Measurements from ENCODE around the gene NPAS2.

Gene NPAS2

GRCh38 chr2:100978582-100979191 is 158.7 kb downstream of the NPAS2 start:
- DNase-seq (ENCODE audit: low spot score), result no peak
- in situ Hi-C loops (cut with MboI; ENCODE audit: low pct_unique_long_range_greater_than_20kb, low sequenced_read_pairs, unreplicated experiment), result no loop called here
- no peak for TF ChIP-seq CTCF (IDR thresholded peaks at IDR 0.05; ENCODE audit: extremely low read depth, insufficient read depth, missing control alignments)

- no peak for TF ChIP-seq CTCF (IDR thresholded peaks at IDR 0.05; ENCODE audit: extremely low read depth, insufficient read depth, missing control alignments)
- in situ Hi-C loops (cut with MboI; ENCODE audit: low pct_unique_long_range_greater_than_20kb, low sequenced_read_pairs, unreplicated experiment), result no loop called here
These were observed 160.1 kb downstream of the NPAS2 start for GRCh38 chr2:100980046-100980445.

GRCh38 chr2:100981011-100981410 is 161.1 kb downstream of the NPAS2 start:
- in situ Hi-C loops (cut with MboI; ENCODE audit: low pct_unique_long_range_greater_than_20kb, low sequenced_read_pairs, unreplicated experiment), result no loop called here
- TF ChIP-seq CTCF (IDR thresholded peaks at IDR 0.05; ENCODE audit: extremely low read depth, insufficient read depth, missing control alignments), result no peak
- no peak for DNase-seq (ENCODE audit: low spot score)

More at GRCh38 chr2:100980046-100980445, 160.1 kb downstream of the NPAS2 start:
- DNase-seq (ENCODE audit: low spot score), result no peak

DNA sequence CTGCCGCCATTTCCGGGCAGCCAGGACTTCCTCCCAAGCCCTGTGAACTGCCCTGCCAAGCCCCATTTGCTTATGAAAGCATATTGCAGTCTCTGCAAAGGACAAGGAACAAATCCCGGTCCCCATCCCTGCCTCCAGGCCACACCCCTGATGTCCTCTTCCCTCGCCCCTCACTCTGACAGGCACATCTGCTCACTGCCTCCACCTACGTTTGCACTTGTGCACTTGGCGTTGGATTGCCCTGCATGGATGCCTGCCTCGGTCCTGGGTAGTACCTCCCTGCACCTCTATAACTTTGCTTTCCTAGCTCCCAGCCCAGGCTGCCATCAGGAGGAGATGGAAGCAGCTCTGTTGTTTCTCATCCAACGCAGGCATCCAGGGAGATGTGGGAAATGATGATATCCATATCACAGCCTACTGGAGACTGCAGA is 162.5 kb downstream of the NPAS2 start:
- no peak for TF ChIP-seq CTCF (IDR thresholded peaks at IDR 0.05; ENCODE audit: extremely low read depth, insufficient read depth, missing control alignments)
- DNase-seq (ENCODE audit: low spot score), result no peak
- in situ Hi-C loops (cut with MboI; ENCODE audit: low pct_unique_long_range_greater_than_20kb, low sequenced_read_pairs, unreplicated experiment), result no loop called here

DNA sequence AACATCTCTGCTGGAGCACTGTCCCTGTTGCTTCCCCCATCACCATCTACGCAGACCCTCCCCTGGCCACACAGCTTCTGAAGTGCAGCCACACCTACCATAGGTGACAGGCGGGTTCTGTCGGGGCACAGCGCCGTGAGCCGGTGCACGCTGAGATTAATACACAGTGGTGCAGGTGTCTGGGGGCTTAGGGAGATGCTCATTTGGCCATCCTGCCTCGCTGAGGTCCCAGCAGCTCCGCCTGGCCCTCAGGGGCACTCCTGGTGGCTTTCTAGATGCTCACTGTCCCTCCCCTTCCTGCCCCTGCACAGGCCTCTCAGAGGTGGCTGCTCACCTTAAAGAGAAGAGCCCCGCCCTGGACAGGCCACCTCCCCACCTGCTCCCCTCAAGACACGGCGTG is 163.3 kb downstream of the NPAS2 start:
- DNase-seq (ENCODE audit: low spot score), result no peak
- no peak for TF ChIP-seq CTCF (IDR thresholded peaks at IDR 0.05; ENCODE audit: extremely low read depth, insufficient read depth, missing control alignments)
- in situ Hi-C loops (cut with MboI; ENCODE audit: low pct_unique_long_range_greater_than_20kb, low sequenced_read_pairs, unreplicated experiment), result no loop called here

DNA sequence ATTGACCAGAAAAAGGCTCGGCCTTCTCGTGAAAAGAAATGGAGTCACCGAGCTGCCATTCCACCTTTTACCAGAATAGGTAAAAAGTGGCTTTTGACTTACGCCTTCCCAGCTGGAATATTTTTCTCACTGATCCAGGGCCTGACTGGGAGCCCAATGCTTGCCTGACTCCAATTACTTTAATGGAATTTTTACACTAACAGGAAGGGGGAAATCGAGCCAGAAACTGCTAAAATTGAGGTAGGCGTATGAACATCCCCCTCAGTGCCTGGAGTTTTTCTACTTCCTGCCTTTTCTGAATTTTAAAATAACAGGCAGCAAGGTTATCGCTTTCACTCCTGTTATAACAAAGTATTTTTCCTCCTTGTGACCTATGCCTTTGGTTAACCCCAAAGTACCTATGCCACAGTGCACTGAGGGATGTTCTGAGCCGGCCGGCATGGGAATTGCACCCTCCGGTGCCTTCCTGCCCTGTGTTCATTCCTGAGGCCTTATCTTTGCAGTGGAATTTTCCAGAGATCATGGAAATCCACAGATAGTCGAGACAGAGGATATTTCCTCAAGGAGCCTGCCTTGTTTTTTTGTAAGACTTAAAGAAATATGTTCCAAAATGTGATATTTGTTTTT is 163.9 kb downstream of the NPAS2 start:
- TF ChIP-seq CTCF (IDR thresholded peaks at IDR 0.05; ENCODE audit: extremely low read depth, insufficient read depth, missing control alignments), result no peak
- no peak for DNase-seq (ENCODE audit: low spot score)
- in situ Hi-C loops (cut with MboI; ENCODE audit: low pct_unique_long_range_greater_than_20kb, low sequenced_read_pairs, unreplicated experiment), result no loop called here

Data from GM13977 (cell line).